ENCODE measurements around the gene CUX1. TPM values are rescaled to one million over a fixed set of nuclear protein-coding genes. Genes with fewer than 3 reads are reported as not detected.

CUX1 gene
- total and polyA plus RNA-seq, 10 of the 15 experiments (the other 5 are each of a cell fraction or from before 2014, with no cell fraction given), result 6.1 to 48.6 (median 25.9) TPM

GRCh38 chr7:102122026-102122425, 304.6 kb downstream of the CUX1 start:
- Histone ChIP-seq H3K4me3 (no peak overlapping the region), H3K4me2 (ENCODE audit: control insufficient read depth, insufficient read depth) (peak overlapping the region; percentile 40), H2AFZ (ENCODE audit: control insufficient read depth, low read depth, low read length) (no peak overlapping the region; the same call in 1 of the 2 replicates), H4K20me1 (ENCODE audit: control insufficient read depth, insufficient read depth) (no peaks in the 10 kb centered on the region), H3K27me3 (replicated peaks in 1 of 2; ENCODE audit: control insufficient read depth in 2 of 2, insufficient read depth in 2 of 2, low read length in 1 of 2) (no peaks in the 10 kb centered on the region), H3K79me2 (ENCODE audit: control insufficient read depth, insufficient read depth, low read length) (no peaks in the 10 kb centered on the region), H3K4me1 (ENCODE audit: control insufficient read depth, insufficient read depth, low read length) (peaks cover 26% of the 10 kb centered on the region), H3K27ac (ENCODE audit: control insufficient read depth, insufficient read depth) (peak overlapping the region; percentile 78), H3K36me3 (ENCODE audit: control insufficient read depth in 2 of 2, insufficient read depth in 2 of 2, low read length in 1 of 2) (peaks cover 2% of the 10 kb centered on the region in 2 experiments; a peak in 3 of 4 replicates), H3K9ac (ENCODE audit: control insufficient read depth, insufficient read depth, low read length) (peak overlapping the region; percentile 14), H3K9me3 (replicated peaks; ENCODE audit: control insufficient read depth, insufficient read depth, low read length) (no peaks in the 10 kb centered on the region)
- ATAC-seq, result peak; percentile 65
- in situ Hi-C loops (cut with MboI) (no loop called here), intact Hi-C loops (cut with micrococcal nuclease; ENCODE audit: unreplicated experiment) (loop anchor here (5.0 to 10.0 kb wide), 2 partner anchors 267 to 305 kb away; partner anchors contain the start of gene CUX1)
- 2% methylated on average over 3 of the region's 3 CpGs for WGBS (ENCODE audit: insufficient coverage, insufficient replicate concordance, low lambda C conversion rate, missing lambda C conversion rate)
- ChIA-PET SMC1A (ENCODE audit: uncharacterized antibody, unreplicated experiment) (interaction anchor here (1.2 to 1.4 kb wide), 2 partner anchors 264 to 304 kb away, joined by 3 to 5 read pairs; no protein-coding TSS in a partner anchor), POLR2A (interaction anchor here (0.7 kb wide), 1 partner anchor 140 kb away, joined by 4 read pairs; no protein-coding TSS in a partner anchor), CTCF (interaction anchor here (1.2 to 1.3 kb wide), 2 partner anchors 13 to 131 kb away, joined by 3 read pairs; no protein-coding TSS in a partner anchor), RAD21 (ENCODE audit: unreplicated experiment) (interaction anchor here (1.3 to 1.5 kb wide), 2 partner anchors 66 to 146 kb away, joined by 3 read pairs; no protein-coding TSS in a partner anchor)
- TF ChIP-seq ATF2 (IDR thresholded peaks at IDR 0.05; ENCODE audit: low read length), result 0 out of 2 replicates have a peak, but pooled peaks have one; percentile 35
- no peak for TF ChIP-seq ZNF24 (IDR thresholded peaks at IDR 0.05)
- TF ChIP-seq JUNB (IDR thresholded peaks at IDR 0.05), result peak; percentile 74
- TF ChIP-seq GABPA (IDR thresholded peaks at IDR 0.05; ENCODE audit: low read depth), result 0 out of 2 replicates have a peak, but pooled peaks have one; percentile 11
- TF ChIP-seq RFX5 (IDR thresholded peaks at IDR 0.05; ENCODE audit: low read depth, low read length), result peak; percentile 87
- TF ChIP-seq ZBTB11 (CRISPR knock-in tag; IDR thresholded peaks at IDR 0.05), result no peak
- TF ChIP-seq E4F1 (IDR thresholded peaks at IDR 0.05; ENCODE audit: borderline replicate concordance, partially characterized antibody), result no peak
- TF ChIP-seq BHLHE40 (IDR thresholded peaks at IDR 0.05; ENCODE audit: borderline replicate concordance in 1 of 2, low read depth in 2 of 2, low read length in 1 of 2), result no peak
- peak in 1 of 2 experiments; percentile 50; a peak in 1 of 4 replicates for TF ChIP-seq IKZF2 (IDR thresholded peaks at IDR 0.05)
- peak; percentile 27 for FAIRE-seq
- BruUV-seq (replicated peaks), result no TSS peak
- DNase-seq (ENCODE audit: low read depth, low spot score), result peak; percentile 37
